Stimulated activated CD4-positive, alpha-beta T cell treated with anti-CD3 and anti-CD28 coated beads, Interleukin-12 subunit alpha, Interleukin-12 subunit beta, amount 100 ng/mL, for 48 hours (primary cell): ENCODE data around the gene CLEC2B.

Experiments used
- DNase-seq, 3 donors: peaks; one replicate each; pipeline ENCODE4 v3.0.0-alpha.2; 2020; ENCODE audit warnings: low read depth in 2 of 3, low spot score in 1 of 3

Gene CLEC2B

DNA sequence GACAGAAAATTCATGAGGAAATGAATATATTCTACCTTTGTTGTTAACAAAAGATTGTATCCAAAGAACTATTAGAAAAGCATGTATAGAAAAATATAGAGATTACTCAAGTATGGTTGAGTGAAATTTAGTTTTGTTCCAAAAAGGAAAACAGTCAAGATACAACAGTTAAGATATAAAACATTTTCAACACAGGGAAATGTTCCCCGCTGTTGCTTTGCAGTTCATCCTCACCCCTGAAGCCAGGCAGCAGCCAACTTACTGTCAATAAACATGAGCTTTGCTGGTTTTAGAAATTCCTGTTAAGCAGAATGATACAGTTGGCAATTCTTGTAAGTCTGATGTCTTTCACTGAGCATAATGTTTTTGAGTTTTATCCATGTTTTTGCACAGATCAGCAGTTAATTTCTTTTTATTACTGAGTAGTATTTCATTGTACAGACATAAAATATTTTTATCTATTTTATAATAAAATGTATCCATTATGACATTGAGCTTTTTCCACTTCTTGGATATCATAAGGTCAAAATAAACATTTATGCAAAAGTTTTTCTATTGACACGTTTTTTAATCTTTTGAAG is 1.2 kb upstream of the CLEC2B start:
- no peak for DNase-seq

DNA sequence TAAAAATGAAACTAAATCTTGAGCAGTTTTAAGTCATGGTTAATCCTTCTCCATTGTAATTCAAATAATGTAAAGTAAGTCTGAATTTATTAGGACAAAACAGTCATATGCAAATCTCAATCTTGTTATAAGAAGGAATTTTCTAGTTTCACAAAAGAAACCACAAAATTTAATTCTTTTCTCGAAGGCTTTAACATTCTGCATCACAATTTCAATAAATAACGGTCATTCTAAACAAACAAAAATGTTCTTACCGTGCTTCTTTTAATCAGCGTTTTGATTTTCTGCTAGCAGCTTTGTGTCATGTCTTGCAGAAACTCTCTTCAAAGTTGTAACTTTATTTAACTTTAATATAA is 225 bp downstream of the CLEC2B start:
- DNase-seq = no peak

DNA sequence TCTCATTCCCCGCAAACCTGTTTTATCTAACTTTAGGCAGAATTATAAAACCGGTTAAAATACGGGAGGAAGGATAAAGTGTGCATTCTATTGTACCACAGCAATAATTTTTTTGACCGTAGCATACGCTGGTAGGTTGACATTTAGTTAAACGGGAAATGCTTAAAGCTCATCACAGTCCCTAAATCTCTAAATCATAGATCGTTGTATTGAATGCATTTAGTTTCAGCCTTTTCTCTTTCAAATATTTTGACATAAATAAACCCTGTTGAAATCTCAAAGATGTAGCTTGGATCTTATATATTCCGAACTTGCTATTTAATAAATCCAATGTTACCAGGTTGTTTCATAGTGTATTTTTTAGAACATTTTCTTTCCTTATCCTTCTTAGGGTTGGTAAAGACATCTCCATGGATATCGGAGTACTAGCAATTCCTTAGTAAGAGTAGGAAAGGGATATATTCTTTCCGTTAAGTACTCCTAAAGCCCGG is 798 bp downstream of the CLEC2B start:
- no peak for DNase-seq

DNA sequence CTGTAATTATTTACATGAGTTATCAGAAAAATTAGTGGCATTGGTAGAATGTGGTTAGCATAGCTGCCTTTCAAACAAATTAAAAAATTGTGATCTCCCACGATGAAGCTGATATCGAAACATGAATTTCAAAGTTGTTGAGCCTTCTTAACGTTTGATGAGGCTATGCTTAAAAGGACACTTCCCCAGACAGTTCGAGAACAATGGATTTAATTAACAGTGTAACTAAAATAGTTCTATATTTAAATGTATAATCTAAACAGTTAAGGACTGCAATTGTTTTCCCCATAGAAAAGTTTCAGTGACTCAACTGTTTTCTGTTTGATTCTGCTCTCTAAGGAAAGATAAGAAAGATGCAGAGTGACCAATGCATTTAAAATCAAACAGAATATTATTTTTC is 1.6 kb downstream of the CLEC2B start:
- no peak for DNase-seq

DNA sequence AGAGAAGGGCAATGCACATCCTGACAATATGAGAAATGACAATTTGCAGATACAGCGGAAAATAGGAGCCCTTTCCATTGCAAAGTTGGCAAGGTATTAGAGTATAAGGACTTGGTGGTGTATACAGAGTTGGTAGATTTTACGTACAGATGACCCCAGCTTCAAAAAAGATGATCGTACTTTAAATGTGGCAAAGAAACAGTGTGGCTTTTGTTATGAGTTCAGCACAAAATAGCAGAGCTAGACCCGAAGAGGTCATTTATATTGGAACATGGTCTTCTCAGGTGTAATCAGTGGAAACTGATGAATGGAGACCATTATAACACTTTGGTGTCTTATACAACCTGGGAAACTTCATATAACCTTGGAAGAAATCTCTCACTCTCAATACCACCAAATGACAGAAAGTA is 2.3 kb downstream of the CLEC2B start:
- peak in 1 of 3 donors; percentile 7 for DNase-seq

DNA sequence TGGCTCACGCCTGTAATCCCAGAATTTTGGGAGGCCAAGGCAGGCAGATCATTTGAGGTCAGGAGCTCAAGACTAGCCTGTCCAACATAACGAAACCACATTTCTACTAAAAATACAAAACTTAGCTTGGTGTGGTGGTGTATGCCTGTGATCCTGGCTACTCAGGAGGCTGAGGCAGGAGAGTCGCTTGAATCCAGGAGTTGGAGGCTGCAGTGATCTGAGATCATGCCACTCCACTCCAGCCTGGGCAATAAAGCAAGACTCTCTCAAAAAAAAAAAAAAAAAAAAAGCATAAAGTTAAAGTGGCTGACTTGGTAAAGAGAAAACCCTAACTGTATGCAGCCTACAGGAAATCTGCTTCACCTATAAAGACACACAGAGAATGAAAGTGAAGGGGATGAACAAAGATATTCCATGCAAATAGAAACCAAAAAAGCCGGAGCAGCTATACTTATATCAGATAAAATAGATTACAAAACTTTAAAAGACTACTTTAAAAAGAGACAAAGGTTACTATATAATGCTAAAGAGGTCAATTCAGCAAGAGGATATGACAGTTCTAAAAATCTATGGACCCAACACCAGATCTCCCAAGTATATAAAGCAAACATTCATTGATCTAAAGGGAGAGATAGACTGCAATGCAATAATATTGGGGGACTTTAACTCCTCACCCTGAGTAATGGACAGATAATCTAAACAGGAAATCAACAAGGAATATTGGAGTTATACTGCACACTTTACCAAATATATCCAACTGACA is 4.1 kb downstream of the CLEC2B start:
- DNase-seq = no peak

DNA sequence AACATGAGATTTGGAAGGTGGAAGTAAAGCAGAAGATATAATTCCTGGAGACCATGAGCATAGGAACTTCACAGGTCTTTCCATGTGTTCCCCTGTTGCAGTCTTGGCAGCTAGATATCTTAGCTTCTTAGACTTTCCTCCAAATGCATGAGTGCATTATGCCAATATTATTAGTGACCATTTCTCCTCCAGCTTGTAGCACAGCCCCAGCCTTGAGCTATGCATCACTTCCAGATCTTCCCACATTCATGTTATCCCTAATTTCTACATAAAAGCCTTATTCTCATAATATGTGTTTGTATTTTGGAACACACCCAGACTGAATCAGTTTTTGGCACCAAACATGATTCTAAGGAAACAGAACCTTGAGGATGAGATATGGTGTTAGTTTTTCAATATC is 11.0 kb downstream of the CLEC2B start:
- DNase-seq = no peak

DNA sequence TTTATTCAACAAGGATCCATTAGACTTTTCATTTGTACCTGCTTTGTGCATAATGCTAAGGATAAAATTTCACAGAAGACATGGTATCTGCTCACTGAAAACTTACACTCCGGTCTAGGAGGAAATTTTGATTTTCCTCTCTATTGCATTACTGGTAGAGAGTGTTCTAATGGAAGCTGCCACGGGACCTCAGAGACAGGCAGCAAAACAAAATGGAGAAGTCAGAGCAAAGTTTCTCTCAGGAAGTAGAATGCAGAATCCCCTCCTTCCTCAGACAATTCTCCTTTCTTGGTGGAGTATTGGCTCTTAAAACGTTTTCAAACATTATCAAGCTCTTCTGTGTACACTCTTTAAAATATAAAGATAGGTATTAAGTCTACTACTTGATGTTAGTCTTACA is 12.3 kb downstream of the CLEC2B start:
- no peak for DNase-seq

DNA sequence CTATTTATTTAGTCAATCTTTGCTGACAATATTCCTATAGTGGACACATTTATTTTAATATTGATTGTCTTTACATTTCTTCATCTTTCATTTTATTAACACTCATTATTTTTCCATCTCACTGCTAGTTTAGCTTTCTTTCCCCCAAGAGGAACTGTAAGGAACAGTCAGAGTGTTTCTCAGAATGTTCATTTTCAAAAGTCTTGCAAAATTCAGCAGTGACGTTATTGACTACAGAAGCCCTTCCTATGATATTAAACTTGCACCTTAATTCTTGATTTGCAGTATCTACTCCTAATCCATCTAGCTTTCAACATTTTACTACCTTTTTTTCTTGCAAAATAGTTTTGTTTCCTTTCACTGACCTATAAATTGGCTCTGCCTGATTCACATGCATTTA is 13.0 kb downstream of the CLEC2B start:
- DNase-seq = no peak

DNA sequence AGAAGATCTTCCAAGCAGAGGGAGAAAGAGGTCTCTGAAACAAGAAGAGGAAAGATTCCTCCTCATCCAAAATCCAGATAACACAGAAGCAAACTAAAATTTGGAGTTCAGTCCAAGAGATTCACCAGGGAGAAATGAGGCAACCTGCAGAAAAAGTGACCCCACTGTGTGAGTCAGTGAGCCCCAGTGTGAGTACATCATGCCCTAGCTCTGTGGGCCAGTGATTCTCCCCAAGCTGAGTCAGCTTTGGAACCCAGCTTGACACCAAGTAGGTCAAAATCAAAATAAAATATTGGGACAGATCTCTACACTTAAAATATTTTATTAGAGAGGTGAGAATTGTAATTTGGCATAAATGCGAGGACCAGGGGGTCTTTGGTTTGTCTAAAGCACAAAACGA is 17.2 kb downstream of the CLEC2B start:
- no peak for DNase-seq

DNA sequence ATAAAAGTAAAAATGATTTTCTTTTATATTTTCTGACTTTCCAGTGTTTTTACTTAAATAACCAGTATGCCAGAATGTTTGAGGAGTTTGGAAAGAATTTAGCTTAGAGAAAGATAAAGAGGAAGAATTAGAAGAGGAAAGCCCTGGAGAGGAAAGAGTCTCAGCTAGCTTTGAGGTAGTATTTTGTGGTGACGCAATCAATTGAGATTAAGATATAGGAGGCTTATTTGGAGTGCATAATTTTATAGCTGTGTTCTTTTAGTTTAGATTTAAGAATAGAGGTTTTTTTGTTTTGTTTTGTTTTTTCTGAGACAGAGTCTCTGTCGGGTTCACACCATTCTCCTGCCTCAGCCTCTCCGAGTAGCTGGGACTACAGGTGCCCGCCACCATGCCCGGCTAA is 18.1 kb downstream of the CLEC2B start:
- DNase-seq = no peak

DNA sequence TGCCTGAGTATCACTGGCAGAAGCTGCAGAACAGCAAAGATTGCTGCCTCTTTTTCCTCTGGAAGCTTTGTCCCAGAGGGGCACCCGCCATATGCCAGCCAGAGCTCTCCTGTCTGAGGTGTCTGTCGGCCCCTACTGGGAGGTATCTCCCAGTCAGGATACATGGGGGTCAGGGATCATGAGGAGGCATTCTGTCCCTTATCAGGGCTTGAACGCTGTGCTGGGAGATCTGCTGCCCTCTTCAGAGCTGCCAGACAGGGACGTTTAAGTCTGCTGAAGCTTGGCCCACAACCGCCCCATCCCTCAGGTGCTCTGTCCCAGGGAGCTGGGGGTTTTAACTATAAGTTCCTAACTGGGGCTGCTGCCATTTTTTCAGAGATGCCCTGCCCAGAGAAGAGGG is 20.3 kb downstream of the CLEC2B start:
- DNase-seq = no peak

DNA sequence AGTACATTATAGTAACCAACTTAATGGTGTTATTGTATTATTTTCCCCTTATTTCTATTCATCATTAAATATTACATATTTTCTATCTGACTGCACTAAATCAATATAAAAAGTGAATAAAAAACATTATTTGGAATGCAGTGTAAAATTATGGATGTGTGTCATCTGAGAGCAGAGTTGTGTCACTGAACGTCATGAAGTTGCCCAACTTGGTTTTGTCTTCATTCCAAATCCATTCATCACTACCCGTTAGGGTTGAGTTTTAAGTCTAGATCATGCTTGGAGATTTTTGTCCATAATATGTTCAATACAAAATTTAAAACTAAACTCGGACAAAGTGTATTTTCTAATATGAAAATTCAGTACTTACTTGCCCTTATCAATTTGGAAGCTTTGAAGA is 25.7 kb downstream of the CLEC2B start:
- DNase-seq = no peak

DNA sequence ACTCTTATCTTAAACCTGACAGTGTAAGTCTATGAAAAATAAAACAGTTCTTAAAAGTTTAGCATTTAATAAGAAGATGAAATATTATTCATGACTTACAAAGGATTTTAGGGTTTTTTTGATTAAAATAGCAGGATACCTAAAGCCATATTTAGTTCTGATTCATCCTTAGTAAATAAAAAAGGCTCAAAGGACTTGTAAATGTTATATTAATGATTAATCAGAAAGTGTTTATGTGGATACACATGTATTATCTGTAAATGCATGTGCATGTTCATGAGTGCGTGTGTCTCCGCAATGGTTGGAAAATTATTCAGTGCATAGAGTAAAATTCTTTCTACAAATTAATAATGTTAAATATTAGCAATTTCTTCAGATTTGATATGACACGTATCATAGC is 37.4 kb downstream of the CLEC2B start:
- no peak for DNase-seq

DNA sequence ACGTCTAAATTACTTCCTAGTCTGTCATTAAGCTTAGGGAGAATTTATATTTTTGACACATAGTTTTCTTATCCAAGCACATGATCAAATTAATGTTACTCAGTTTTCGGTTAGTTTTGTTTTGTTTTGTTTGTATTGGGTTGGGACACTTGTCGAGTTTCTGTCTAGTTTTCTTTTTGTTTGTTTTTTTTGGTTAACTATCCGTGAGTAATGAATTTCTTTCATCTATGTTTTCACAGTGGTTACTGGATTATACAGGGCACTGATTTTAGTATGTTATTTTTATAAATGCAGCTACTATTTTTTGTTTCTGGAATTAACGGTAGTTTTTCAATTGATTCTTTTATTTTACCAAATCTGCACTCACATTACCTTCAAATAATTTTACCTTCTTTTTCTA is 39.2 kb downstream of the CLEC2B start:
- no peak for DNase-seq

DNA sequence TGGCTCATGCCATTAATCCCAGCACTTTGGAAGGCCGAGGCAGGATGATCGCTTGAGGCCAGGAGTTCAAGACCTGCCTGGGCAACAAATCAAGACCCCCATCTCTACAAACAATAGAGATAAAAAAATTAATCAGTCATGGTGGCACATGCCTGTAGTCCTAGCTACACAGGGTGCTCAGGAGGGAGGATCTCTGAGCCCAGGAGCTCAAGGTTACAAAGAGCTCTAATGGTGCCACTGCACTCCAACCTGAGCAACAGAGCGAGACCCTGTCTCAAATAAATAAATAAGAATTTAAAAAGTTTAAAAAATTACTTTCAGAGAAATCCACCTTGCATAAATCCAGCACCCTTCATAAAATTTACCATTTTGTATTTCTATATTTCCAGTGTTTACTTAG is 39.7 kb downstream of the CLEC2B start:
- DNase-seq = no peak

DNA sequence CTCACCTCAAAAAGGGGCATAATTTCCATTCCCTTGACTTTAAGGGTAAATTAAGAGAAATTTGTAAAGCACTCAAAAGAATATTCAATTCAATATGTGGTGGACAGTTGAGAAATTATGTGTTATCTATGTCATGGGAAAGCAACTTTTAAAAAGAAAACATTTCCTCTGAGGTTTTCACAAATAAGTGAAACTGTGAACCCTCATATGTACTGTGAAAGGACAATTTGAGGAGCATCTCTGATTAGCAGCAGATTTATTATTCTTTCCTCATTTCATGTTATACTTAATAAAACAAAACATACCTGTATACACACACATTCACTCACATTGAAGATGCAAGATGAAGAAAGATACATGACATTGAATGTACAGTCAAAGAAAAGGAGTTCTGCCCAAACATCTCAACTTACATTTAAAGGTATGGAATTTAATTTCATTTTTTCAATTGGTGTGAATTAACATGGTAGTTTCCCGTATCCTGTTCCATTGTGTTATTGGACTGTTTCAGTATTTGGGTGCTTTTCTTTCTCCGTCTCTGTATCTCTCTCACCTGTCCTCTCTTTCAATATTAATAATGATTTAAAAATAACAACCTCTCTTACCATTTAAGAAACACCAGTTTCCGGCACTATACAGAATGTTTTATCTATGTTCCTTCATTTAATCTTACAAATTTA is 41.8 kb downstream of the CLEC2B start, which contains the start of gene KLRF1:
Gene KLRF1, plus strand, starts transcription at position 273 of the 680 bp plus-strand sequence. Its CDS starts 64 bp downstream, at position 337.
- DNase-seq = no peak

DNA sequence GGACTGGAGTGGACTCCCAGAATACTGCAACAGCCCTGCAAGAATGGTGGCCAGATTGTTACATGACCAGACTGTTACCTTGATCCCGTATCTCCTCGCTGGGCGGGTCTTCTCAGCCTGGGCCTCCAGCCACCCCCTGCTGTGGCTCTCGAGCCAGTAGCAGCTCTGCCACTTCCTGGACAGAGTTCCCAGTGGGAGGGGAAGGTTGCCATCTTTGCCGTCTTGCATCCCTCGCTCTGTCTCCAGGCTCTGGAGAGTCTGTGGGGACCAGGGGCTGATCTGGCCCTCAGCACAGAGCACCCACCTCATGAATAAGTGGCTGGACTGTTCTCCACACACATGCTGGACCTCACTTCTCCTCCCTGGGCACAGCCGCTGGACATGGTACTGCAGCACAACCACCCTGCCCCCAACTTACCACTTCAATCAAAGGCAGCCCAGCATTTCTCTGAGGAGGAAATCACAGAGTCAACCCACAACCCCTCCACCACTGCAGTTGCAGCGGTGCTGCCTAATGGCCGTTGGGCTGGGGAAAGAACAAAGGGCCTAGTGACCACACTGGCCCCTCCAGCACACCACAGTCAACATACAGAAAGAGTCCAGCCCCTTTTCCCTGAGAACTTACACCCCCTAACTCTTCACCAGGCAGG is 48.7 kb downstream of the CLEC2B start:
- no peak for DNase-seq

DNA sequence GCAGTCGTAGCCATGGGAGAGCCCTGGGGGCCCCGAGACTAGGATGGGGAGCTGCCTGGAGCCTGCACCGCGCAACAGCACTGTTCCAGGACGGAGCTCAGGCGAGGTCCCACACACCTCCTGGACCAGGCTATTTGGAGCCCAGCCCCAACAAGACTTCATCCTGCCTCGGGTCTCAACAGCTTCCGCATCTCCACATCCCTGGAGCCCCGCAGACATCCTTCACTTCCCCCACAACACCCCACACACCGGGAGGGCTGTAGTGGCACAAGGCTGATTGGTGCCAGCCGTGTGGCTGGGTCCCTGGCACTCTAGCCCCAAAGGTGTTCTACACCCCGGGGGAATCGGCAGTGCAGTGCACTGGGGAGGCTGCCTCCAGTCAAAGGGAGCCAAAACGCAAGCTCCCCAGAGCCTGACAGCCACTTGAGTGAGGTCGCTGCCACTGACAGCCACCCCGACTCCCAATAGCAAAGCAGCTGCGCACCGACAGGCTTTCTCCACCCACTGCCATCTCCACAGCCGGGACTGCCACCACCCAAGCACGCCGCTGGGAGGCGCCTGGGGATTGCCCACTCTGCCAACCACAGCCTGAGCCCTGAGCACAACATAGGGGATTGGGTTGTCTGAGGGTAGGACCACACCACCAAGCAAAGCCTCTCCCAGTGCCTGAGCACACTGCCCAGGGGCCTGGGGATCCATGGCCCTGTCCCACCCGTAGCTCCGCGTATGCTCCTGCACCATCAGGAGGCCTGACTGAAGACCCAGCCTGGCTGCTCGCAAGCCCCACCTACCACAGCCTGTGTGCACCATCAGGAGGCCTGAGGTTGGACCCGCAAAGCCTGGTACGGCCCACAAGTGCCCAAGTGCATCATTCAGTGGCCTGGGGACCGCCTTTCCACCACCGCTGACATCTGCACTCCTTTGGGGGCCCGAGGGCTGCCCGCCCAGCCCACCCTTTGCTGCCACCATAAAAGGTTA is 55.0 kb downstream of the CLEC2B start:
- peak; percentile 83 to 96 (median 87) for DNase-seq

DNA sequence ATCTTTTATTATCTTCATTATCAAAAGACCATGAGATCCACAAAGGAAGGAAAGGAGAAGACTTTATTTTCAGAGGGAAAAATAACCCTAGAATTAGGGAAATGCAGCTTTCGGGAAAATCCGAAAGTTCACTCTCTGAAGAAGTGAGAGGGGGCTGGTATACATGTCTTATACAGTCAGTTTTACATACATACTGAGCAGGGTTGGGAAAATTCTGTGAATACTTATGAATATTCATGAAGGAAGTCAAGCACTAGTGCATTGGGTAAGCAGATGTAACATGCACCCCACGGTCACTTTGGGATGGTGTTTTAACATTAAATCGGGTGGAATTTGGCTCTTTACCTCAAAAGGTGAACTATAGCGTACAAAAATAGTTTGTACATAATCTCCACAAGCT is 57.5 kb downstream of the CLEC2B start:
- no peak for DNase-seq

DNA sequence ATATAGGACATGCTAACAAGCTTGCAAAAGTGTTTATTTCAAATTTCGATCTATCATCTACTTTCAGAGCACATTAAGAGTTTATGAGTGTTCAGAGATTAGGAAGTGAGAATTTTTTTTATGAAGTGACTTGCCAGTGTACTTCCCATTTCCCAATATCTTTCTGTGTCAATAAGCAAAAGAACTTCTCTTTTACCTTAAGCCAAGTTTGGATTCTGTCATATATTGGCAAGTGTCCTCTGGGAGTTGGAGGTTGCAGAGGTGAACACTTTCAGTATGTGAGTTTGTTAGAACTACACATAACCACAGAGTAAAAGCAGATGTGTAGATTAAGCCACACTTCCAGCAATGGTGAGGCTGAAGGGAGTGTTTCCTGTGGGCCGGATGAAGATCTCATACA is 58.5 kb downstream of the CLEC2B start:
- DNase-seq = no peak
